Measurements from ENCODE around the gene SIPA1L3. TPM values are rescaled to one million over a fixed set of nuclear protein-coding genes. Genes with fewer than 3 reads are reported as not detected.

The SIPA1L3 gene
- total RNA-seq, 1 donor from 2014 or later: 3.4 TPM

DNA sequence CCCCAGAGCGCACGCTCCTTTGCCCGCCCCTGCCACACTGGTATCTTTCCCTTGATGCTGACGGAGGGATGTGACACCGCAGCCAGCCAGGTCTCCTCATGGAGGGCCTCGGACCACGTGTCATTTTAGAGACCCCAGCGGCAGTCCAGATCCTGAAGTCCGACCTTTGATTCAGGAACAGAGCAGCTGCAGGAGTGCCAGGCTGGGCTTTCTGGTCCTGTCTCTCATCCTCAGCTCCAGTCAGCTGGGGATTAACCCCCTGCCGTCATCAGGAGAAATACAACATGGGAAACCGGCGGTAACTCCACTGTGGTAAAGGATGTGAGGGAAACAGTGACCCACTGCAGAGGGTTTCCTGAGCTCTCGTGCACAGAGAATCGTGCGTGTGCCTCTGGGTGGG is 140.6 kb downstream of the SIPA1L3 start:
- Histone ChIP-seq H3K4me3 (ENCODE audit: low read depth, low read length) (no peak overlapping the region), H3K36me3 (ENCODE audit: control insufficient read depth, insufficient read depth, low read length) (no peaks in the 10 kb centered on the region), H3K27me3 (ENCODE audit: control insufficient read depth, insufficient read depth, low read length) (no peaks in the 10 kb centered on the region)
- TF ChIP-seq, protein P1, sequence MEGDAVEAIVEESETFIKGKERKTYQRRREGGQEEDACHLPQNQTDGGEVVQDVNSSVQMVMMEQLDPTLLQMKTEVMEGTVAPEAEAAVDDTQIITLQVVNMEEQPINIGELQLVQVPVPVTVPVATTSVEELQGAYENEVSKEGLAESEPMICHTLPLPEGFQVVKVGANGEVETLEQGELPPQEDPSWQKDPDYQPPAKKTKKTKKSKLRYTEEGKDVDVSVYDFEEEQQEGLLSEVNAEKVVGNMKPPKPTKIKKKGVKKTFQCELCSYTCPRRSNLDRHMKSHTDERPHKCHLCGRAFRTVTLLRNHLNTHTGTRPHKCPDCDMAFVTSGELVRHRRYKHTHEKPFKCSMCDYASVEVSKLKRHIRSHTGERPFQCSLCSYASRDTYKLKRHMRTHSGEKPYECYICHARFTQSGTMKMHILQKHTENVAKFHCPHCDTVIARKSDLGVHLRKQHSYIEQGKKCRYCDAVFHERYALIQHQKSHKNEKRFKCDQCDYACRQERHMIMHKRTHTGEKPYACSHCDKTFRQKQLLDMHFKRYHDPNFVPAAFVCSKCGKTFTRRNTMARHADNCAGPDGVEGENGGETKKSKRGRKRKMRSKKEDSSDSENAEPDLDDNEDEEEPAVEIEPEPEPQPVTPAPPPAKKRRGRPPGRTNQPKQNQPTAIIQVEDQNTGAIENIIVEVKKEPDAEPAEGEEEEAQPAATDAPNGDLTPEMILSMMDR (IDR thresholded peaks at IDR 0.05; ENCODE audit: insufficient read depth, low read length, severe bottlenecking): no peak
- FAIRE-seq (no peak), DNase-seq (ENCODE audit: low read depth) (no peak)

DNA sequence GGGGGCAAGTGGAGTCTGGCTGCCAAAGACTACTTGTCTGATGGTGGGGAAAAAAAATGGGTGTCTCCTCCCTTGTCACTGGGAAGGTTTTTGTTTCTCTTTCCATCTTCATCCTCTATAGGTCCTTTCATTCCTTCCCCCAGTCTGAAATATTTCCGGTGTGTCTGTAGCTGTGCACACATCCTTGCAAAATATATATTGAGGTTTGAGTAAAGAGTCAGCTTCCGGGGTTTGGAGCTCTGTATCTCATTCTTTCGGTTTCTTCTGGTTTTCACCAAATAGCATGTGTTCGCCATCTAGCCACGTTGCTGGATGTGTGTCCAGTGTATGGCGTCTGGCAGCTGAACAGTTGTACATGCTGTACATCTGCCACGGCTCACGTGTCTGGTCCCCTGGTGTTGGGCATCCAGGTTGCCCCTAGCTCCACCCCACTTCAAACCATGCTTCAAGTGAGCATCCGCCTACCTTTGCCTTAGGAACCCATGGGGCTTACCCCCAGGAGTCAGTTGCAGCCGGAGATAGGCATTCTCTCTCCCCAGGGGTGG is 142.2 kb downstream of the SIPA1L3 start:
- no peak for DNase-seq (ENCODE audit: low read depth)
- Histone ChIP-seq H3K27me3 (ENCODE audit: control insufficient read depth, insufficient read depth, low read length) (no peaks in the 10 kb centered on the region), H3K36me3 (ENCODE audit: control insufficient read depth, insufficient read depth, low read length) (no peaks in the 10 kb centered on the region), H3K4me3 (ENCODE audit: low read depth, low read length) (no peak overlapping the region)
- no peak for FAIRE-seq
- TF ChIP-seq, protein P1 (IDR thresholded peaks at IDR 0.05; ENCODE audit: insufficient read depth, low read length, severe bottlenecking): no peak

DNA sequence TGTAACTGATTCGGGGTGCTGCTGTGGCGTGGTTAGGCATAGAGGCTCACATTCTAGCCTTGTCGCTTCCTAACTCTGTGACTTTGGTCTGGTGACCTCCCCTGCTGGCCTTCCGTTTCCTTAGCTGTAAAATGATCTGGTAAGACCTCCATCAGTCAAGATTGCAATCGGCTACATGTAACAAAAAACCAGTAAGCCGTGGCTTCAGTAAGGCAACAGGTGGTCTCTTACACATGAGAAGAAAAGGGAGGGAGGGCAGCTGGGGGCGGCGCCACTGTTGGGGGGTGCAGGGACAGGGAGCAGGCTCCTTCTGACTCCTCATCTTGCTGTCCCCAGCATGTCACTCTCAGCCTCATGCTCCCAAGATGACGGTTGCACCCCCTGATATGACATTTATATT is 148.0 kb downstream of the SIPA1L3 start:
- no peak overlapping the region for H3K4me3 ChIP-seq (ENCODE audit: low read depth, low read length)
- TF ChIP-seq, protein P1 (IDR thresholded peaks at IDR 0.05; ENCODE audit: insufficient read depth, low read length, severe bottlenecking): no peak
- no peak for FAIRE-seq
- H3K36me3 ChIP-seq (ENCODE audit: control insufficient read depth, insufficient read depth, low read length): no peaks in the 10 kb centered on the region
- H3K27me3 ChIP-seq (ENCODE audit: control insufficient read depth, insufficient read depth, low read length): no peaks in the 10 kb centered on the region
- no peak for DNase-seq (ENCODE audit: low read depth)

GRCh38 chr19:38055655-38056521 is 148.9 kb downstream of the SIPA1L3 start:
- no peak for FAIRE-seq
- no peaks in the 10 kb centered on the region for H3K27me3 ChIP-seq (ENCODE audit: control insufficient read depth, insufficient read depth, low read length)
- TF ChIP-seq, protein P1 (IDR thresholded peaks at IDR 0.05; ENCODE audit: insufficient read depth, low read length, severe bottlenecking): no peak
- no peaks in the 10 kb centered on the region for H3K36me3 ChIP-seq (ENCODE audit: control insufficient read depth, insufficient read depth, low read length)
- no peak overlapping the region for H3K4me3 ChIP-seq (ENCODE audit: low read depth, low read length)
- DNase-seq (ENCODE audit: low read depth): no peak

DNA sequence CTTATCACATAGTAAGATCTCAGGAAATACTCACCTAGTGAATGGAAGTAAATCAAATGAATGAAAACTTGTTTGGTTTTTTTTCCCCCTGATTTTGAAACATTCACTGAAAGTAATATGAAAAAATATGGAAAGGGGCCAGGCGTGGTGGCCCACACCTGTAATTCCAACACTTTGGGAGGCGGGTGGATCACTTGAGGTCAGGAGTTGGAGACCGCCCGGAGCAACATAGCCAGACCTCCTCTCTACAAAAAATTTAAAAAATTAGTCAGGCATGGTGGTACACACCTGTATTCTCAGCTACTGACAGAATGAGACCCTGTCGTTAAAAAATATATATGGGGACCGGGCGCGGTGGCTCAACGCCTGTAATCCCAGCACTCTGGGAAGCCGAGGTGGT is 149.6 kb downstream of the SIPA1L3 start:
- Histone ChIP-seq H3K36me3 (ENCODE audit: control insufficient read depth, insufficient read depth, low read length) (no peaks in the 10 kb centered on the region), H3K27me3 (ENCODE audit: control insufficient read depth, insufficient read depth, low read length) (no peaks in the 10 kb centered on the region), H3K4me3 (ENCODE audit: low read depth, low read length) (no peak overlapping the region)
- no peak for DNase-seq (ENCODE audit: low read depth)
- TF ChIP-seq, protein P1 (IDR thresholded peaks at IDR 0.05; ENCODE audit: insufficient read depth, low read length, severe bottlenecking): no peak
- no peak for FAIRE-seq
